GM12865 (cell line): ENCODE results near the gene NBAS.

ENCODE experiments used
- DNase-seq: peaks from one replicate; pipeline ENCODE4 v3.0.0; 2010; ENCODE audit warnings: low read depth
- H3K4me3 ChIP-seq: 2 replicates; pipeline ENCODE4 v1.5.1; 2011; ENCODE audit warnings: mild to moderate bottlenecking, low read depth, low read length, control low read depth
- CTCF ChIP-seq: IDR thresholded peaks from 2 replicates; pipeline ENCODE4 v1.5.1; 2011; ENCODE audit warnings: low read length, control low read depth, low read depth, inconsistent platforms; ENCODE audit not compliant: insufficient read depth; ENCODE audit errors: missing control alignments

The NBAS gene

DNA sequence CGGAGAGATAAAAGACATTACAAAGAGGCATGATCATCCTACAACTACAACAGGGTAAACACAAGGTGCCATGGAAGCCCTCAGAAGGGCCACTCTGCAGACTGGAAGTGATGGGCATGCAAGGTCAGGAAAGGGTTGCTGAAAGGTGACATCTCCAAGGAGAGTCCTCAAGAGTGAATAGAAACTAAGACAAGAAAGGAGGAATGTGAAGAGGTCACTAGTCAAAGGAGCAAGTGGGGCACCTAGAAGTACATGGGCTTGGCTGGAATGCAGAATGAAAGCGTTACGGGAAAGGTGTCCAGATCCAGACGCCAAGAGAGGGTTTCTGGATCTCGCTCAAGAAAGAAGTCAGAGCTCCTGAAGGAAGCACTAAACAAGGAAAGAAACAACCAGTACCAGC lies 314.3 kb downstream of the NBAS start:
- no peak for DNase-seq
- no peak for TF ChIP-seq CTCF
- H3K4me3 ChIP-seq, result no peak overlapping the region

GRCh38 chr2:15243762-15244161 lies 317.4 kb downstream of the NBAS start:
- no peak for DNase-seq
- TF ChIP-seq CTCF, result no peak
- H3K4me3 ChIP-seq, result no peak overlapping the region

DNA sequence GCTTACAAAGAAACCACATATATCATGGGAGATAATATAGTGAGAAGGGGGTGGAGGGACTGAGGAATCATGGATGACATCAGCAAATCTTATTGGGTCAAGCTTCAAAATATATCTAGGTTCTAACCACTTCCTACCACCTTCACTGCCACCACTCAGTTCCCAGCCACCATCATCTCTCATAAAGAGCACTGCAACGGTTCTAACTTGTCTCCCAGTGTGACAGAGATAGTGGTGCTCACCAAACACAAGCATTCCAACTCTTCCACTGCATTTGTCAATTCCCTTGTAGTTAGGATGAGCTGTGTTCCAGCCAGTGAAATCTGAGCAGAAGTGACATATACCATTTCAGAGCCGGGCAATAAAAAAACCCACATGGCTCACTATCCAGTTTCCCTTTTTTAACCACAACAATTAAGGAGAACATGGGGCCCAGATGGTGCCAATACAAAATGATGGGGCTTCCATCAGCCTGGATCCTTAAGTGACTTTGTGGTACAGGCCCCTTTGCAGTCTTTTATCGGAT lies 318.1 kb downstream of the NBAS start:
- no peak overlapping the region for H3K4me3 ChIP-seq
- no peak for DNase-seq
- TF ChIP-seq CTCF, result no peak

DNA sequence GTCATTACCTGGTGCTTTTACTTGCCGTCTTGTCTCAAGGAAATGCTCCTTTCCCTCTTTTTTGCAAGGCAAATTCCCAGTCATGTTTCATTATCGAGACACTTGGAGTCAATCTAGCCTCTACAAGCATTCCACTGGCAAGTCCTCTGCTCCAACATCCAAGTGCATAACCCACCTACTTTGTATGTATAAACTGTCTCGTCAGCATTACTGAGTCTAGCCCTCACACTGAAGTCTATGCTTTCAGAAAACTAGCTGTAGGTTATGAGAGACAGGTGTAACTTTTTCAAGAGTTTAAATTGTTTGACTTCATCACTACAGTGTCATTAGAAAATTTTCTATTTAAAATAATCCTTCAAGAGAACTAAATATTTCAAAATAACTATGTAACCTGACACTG lies 319.2 kb downstream of the NBAS start:
- TF ChIP-seq CTCF, result no peak
- DNase-seq, result no peak
- H3K4me3 ChIP-seq, result no peak overlapping the region

DNA sequence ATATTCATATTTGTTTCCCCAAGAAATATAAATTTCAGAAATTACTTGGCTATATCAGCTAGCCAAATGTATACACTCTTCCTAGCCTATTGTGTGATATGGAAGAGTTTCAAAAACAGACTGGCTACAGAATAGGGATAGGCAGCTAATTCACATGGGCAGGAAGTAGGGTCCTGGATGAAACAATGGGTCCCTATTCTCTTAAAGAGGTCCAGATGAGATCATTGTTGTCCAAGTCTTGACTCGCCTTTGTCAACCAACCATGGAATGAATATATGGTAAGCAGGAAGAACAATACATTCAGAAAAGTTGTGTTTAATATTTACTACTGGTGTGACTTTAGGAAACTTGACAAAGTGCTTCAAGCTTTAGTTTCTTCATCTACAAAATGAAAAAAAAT lies 319.9 kb downstream of the NBAS start:
- no peak overlapping the region for H3K4me3 ChIP-seq
- DNase-seq, result no peak
- TF ChIP-seq CTCF, result no peak

GRCh38 chr2:15238028-15238427 lies 323.1 kb downstream of the NBAS start:
- TF ChIP-seq CTCF, result no peak
- no peak for DNase-seq
- no peak overlapping the region for H3K4me3 ChIP-seq

DNA sequence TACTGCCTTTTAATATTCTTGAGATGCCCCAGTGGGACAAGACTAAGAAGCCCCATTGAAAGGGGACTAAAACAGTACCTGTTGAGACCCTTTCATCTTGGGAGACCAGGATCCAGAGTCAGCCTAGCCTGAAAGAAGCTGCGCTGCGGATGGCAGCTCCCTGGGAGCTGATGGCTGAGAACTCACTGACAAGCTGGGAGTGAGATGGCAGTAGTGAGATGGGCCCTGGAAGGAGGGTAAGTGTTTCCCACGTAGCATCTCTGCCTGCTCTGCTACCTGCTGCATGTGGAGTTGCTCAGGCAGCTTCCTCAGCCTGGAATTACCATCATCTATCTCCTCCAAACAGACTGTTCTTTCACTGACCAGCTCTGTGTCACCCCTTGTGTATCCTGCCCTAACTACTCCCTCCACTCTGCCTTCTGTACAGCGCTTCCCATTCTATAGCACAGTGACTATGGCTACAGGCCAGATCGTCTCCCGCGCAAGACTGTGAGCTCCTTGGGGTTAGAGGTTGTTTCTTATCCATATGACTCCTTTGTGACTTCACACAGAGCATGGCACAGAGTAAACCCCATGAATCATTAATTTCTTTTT lies 330.4 kb downstream of the NBAS start:
- H3K4me3 ChIP-seq, result no peak overlapping the region
- DNase-seq, result no peak
- TF ChIP-seq CTCF, result no peak
